Iris pigment epithelial cell (primary cell): Measurements from ENCODE around the gene SUPT3H.
"Not testable (repeated sequence)": the region's sequence is repeated elsewhere in the genome, so short reads cannot be mapped to it uniquely, and the experiment has no call there.

ENCODE experiments used
- DNase-seq: peaks from one replicate; pipeline ENCODE4 v3.0.0-alpha.2; 2011; ENCODE audit warnings: low read depth

The SUPT3H gene

DNA sequence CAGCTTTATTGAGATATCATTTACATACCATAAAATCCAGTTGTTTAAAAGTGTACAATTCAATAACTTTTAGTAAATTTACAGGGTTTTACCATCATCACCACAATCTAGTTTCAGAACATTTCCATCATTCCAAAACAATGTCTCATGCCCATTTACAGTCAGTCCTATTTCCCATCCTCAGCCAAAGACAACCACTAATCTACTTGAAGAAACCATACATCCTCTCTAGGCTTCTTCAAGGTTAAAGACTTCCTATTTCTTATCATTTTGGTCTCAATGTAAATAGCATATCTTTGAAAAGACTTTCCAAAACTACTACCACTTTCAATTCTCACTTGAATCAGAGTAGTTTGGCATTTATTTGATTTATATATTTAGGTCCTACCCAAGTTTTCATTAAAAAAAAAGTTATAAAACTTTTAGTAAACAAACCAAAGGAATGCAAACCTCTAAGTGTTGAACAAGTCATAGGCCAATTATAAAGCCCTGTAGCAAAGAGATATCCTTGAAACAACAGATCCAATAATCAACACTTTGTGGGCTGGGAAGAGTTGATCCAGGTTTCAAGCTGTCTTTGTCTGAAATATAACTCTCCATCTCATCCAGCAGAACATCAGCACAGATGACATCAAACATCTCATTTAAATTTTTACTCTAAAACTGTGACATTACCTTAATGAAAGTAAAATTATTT, 260.9 kb downstream of the SUPT3H start:
- peak; percentile 95 for DNase-seq

DNA sequence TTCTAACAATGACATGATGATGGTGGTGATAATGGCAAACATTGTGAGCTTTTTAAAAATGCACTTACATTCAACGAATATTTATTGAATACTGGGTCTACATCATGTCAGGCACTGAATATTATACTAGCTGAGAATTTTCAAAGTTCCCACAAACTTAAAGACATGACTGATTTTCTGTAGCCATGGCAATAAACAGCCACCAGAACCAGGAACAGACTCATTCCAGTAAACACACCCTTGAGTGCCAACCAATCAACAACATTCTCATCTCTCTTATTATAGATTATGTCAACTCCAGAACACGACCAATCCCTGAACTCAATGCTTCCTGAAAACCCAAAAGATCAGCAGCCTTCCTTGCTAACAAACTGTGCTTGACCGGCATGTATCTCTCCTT, 262.0 kb downstream of the SUPT3H start:
- peak; percentile 85 for DNase-seq

DNA sequence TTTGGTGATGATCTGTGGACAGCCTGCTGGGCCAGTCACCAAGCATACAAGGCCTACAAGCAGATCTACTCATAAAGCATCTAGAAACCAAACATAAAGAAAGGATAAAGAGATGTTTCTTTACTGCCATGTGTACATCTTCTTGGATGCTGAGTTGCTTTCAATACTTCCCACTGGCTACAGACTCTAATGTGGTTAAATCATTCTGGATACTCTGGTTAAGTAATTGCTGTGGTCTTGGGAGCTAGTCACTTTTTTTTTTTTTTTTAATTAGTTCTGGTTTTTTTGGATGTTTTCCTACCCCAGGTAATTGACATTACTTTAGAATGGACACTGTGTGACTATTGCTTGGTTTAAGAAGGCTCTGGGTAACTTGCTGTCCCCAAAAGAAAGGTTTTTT, 265.0 kb downstream of the SUPT3H start:
- no peak for DNase-seq

DNA sequence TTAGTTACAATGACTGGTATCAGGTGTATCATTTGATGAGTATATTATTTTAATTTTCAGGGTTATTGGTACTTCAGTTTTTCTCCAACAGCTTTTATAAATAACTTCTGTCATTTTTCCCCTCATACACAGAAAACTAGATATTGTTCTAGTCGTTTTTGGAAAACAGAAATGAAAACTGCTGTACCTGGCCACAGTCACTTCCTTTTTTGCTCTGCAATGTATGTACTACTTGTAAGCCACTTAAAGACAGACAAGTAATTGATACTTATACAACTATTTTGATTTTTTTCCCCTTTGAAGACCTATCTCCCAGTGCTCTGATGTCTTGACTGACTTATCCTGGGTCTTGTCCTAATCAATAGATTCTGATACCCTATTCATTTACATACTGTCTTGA, 268.2 kb downstream of the SUPT3H start:
- DNase-seq: no peak

DNA sequence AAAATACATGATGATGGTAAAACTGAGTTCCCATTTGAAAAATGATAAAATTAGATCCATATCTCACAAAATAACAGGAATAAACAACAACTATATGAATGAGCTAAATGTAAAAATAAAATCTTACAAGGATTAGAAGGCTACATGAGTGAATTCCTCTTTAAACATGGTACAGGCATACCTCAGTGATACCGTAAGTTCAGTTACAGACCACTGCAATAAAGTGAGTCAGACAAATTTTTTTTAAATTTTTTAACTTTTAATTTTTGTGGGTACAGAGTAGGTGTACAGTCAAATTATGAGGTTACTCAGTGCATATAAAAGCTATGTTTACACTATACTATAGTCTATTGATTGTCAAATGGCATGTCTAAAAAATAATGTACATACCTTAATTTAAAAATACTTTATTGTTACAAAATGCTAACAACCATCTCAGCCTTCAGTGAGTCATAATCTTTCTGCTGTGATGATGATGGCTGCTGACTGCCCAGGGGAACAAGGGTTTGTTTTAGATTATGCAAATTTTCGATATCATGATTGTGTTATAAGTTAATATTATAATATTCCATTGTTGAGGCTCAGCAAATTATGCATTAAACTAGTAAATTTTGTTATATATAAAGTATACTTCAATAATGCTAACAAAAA, 272.4 kb downstream of the SUPT3H start:
- DNase-seq: peak; percentile 70

DNA sequence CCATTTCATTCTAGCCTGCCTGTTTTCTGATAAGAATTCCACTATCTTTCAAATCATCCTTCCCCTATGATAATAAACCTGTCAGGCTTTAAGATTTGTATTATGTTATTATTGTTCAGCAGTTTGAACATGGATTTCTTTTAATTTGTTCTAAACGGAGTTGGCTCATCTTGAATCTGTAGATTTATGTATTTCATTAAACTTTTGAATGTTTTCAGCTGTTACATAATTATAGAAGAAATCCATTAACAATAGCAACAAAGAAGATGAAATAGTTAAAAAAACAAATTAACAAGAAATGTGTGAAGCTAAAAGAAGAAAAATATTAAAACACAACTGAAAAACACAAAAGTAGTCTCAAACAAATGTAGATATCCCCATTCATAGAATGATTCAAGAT, 273.3 kb downstream of the SUPT3H start:
- no peak for DNase-seq

DNA sequence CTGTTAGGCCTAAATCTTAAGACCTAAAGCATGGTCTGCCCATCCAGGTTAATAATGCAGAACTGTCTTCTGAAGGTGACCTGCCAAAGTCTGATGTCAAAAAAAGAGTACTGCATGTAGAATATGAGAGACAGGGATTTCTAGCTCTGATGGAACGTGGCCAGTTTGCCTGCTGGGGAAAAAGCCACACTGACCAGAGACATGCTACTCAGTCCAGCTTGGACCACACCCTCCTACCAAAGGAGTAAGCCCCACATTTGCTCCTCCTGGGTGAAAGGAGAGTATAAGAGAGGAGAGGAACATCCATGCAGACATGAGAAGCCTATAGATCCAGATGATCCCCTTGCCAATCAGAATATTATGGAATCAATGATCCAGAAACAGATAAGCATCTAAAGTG, 279.5 kb downstream of the SUPT3H start:
- DNase-seq: no peak

DNA sequence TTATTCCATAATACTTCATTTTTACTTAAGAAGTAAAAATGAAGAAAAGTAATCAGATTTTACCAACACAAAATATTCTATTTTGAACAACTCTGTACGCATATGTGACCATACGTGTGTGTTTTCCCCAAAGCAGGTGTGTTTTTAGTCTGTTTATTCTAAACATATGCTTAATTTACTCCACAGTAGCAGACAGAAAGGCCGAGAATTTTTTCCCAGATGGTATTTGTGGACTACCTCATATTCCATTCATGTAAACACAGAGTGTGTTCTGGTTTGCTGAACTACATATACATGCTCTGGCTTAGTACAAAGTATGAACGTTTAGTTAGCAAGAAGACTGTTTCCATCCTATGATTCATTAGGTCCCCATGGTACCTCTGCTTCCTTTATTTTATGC, 282.9 kb downstream of the SUPT3H start:
- no peak for DNase-seq

DNA sequence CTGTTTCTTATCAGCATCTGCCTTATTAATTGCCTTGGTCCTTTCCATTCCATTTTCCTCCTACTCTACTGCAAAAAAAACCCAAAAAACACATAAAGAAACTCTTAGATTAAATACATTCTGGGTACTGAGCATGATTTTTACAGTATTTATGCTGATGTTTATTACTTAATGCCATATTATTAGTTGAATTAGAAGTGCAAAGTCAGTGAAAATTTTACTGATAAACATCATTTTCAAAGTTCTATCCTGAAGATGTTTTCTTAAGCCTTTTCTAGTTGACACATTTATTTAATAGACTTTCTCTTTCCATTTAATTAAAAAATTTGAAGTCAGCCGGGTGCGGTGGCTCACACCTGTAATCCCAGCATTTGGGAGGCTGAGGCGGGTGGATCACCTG, 285.6 kb downstream of the SUPT3H start:
- no peak for DNase-seq

DNA sequence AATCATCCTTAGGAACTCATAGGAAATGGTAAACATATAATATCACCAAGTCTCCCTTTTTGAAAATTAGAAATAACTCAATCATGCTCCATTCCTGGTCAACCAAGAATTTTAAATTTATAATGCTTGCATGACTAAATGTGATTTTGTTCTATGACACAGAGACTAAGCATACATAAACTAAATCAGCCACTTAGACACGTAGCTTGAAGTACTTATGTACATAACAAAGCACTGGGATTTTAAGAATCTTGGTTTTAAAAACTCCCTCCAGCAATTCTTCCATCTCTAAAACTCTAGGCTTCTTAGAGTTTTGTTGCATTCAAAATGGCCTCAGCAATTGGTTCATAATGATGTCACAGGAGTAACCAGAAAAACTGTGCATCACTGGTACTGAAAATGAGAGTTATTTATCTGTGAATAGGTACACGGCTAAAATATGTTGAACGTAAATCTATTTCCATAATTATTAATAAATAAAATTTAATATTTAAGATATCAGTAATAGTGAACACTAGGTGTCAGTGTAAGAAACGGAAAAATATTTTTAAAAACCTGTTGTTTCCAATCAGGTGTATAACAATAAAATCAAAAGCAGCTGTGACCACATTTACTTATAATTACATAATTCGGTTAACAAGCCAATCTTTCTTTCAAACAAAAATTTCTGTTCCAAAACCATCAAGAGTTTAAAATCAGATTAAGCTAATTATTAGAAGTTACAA, 291.2 kb downstream of the SUPT3H start:
- no peak for DNase-seq

DNA sequence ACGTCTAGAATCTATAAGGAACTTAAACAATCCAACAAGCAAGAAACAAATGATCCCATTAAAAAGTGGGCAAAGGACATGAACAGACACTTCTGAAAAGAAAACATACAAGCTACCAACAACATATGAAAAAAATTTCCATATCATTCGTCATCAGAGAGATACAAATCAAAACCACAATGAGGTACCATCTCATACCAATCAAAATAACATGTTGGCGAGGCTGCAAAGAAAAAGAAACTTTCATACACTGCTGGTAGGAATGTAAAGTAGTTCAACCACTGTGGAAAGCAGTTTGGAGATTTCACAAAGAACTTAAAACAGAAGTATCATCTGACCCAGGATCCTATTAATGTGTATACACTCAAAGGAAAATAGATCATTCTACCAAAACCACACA, 293.5 kb downstream of the SUPT3H start:
- DNase-seq: no peak

DNA sequence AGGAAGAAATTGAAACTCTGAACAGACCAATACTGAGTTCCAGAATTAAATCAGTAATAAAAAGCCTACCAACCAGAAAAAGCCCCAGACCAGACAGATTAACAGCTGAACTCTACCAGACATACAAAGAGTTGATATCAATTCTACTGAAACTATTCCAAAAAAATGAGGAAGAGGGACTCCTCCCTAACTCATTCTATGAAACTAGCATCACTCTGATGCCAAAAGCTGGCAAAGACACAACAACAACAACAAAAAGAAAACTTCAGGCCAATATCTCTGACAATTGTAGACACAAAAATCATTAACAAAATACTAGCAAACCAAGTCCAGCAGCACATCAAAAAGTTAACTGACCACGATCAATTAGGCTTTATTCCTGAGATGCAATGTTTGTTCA, 295.6 kb downstream of the SUPT3H start:
- no peak for DNase-seq

DNA sequence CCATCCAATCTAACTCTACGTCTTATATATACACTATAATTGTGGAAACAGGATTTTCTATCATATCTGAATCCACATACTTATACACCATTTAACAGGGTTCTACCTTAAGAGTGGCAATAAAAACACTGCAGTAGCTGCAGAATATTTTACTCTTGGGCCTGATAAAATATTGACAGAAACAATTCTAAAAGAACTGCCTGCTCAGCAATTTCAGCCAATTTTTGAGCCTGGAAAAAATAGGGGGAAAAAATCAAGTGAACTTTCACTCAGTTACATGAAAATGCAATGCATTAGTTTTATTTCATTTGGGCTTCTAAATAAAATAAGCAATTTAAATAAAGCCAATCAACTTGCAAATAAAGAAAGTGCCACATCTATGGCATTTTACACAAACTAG, 296.1 kb downstream of the SUPT3H start:
- no peak for DNase-seq

DNA sequence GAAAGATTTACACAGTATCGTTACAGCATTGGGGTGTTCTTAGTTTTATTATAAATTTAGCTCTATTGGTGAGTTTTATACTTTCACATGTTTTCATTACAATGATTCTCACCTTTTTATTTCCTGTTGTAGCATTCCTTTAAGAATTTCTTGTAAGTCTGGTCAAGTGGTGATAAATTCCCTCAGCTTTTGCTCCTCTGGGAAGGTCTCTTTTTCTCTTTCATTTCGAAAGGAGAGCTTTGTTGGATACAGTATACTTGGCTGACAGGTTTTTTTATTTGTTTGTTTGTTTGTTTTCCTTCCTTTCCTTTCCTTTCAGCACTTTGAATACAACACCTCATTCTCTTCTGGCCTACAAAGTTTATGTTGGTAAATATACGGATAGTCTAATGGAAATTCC, 299.3 kb downstream of the SUPT3H start:
- no peak for DNase-seq

DNA sequence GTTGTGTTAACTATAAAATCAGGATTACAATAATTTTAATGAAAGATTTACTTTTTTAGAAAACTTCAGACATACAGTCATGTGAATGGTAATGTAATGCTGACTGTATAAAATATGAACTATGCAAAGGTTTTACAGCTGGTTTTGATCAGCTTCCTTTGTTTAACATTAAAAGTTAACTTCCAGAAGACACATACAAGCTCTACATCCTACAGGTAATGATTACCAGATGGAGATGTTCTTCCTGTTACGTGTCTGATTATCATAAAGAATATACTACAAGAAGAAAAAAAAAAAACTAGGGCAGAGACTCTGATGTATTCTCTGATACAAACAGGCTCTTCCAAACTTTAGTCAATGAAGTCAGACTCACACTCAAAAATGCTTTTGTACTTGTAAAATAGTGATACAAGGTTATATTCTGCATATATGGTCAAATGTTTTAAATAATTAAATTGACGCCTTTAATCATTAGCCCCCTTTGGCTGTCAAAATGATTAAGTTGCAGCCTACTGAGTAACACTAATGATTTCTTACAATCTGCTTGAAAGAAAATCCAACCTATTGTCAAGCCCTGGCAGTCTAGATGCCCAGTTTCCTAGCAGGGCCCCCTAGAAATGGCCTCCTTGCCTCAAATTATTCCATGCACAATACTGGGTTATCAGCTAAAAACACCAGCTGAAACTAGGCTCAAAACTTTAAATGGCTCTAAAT, 301.4 kb downstream of the SUPT3H start:
- DNase-seq: peak; percentile 61

DNA sequence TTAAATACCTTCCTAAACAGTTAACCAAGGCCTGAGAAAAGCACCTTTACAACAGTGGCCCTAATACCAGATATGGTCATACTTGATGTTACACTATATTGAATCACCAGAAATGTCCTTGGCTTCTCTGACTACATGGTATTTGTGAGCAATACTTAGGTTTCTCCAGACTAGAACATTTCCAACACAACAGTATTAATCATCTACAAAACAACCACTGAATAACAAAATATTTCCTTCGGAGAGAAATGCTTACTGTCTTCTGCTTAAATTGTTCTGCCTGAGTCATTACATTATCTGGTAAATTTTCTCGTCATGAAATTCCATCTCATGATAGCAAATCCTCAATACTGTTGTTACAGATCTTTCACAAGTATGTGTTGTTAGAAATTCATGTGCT, 302.5 kb downstream of the SUPT3H start:
- peak; percentile 98 for DNase-seq

DNA sequence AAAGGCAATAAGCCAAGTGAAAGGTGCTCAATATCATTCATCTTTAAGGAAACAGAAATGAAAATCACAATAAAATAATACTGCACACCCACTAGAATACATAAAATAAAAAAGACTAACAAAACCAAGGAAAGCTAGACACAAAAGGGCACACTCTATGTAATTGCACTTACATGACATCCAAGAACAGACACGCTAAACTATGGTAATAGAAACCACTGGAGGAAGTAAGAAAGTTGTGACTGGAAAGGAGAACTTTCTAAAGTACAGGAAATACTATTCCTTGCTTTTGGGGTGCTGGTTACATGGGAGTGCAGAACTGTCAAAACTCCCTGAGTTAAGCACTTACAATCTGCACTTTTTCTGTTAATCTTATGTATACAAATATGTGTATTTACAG, 303.3 kb downstream of the SUPT3H start:
- peak; percentile 16 for DNase-seq

DNA sequence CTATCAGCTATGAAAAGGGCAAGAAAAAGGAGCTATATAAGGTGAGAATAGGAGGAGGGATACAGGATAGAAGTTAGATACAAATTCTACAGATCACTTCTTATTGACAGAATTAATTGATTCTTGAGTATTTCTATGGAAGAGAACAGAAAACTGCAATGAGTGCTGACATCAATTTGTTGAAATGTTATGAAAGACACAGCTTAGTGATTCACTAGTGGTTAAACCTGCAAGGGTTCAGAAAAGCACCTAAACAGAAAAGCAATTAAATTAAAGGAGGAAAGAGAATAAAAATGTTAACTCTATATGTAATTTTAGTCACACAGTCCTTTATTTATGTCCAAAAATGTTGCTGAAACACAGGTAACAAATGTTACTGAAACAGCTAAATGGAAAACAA, 304.0 kb downstream of the SUPT3H start:
- peak; percentile 71 for DNase-seq

DNA sequence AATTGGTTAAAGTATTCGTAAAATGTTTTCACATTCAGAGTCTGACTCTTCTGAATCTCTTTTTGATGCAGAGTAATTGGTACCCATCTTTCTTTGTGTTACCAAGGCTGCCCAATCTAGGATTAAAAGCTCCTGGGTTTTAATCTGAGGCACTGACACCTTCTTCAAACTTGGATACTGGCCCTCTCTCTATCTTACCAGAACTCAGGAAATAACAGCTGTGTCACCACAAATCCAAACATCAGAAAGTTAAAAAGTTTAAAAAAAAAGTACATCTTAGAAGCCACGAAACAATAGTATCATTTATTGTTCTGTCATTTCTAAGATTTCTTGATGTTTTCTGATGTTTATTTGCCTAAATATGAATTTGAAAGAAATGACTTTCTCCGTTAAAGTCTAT, 305.1 kb downstream of the SUPT3H start:
- peak; percentile 23 for DNase-seq

DNA sequence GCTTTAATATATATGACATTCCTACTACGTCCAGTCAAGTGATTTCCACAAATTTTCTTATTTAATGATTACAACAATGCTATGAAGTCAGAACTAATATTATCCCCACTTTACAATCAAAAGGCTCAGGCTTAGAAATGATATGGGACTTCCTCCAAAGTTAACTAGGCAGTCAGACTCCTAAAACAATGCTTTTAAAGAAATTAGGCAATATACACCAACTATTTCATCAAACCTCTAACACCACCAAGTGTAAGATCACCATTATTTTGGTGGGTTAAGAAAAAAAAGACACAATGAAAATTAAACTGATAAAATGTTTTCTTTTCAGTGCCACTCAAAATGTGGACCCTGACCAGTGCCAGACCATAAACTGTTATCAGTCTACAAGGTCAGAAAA, 305.7 kb downstream of the SUPT3H start:
- peak; percentile 17 for DNase-seq

DNA sequence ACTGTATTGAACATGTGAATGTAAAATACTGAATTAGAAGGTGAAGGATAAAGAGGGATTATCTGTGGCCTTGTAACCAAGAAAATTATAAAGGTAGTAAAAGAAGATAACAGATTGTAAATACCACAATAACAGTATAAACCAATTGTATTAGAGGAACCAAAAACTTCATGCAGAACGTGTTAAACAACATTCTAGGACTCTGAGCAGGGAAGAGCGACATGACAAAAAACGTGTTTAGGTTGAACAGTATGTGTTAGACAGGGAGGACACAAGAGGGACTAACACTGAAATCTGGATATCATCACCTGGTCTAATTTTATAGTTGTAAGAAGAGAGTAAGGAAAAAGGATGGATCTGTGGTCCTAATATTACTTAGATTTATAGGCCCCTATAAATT, 308.6 kb downstream of the SUPT3H start:
- DNase-seq: no peak

DNA sequence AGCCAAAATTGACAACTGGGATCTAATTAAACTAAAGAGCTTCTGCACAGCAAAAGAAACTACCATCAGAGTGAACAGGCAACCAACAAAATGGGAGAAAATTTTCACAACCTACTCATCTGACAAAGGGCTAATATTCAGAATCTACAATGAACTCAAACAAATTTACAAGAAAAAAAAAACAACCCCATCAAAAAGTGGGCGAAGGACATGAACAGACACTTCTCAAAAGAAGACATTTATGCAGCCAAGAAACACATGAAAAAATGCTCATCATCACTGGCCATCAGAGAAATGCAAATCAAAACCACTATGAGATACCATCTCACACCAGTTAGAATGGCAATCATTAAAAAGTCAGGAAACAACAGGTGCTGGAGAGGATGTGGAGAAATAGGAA, 310.3 kb downstream of the SUPT3H start:
- DNase-seq: not testable (repeated sequence)

DNA sequence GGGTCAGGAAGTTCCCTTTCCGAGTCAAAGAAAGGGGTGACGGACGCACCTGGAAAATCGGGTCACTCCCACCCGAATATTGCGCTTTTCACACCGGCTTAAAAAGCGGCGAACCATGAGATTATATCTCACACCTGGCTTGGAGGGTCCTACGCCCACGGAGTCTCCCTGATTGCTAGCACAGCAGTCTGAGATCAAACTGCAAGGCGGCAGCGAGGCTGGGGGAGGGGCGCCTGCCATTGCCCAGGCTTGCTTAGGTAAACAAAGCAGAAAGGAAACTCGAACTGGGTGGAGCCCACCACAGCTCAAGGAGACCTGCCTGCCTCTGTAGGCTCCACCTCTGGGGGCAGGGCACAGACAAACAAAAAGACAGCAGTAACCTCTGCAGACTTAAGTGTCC, 315.1 kb downstream of the SUPT3H start:
- DNase-seq: not testable (repeated sequence)
